Fibroblast of lung (primary cell): ENCODE measurements around the gene EPHA8.

Experiments
- EZH2 ChIP-seq: IDR thresholded peaks from 2 replicates; pipeline ENCODE4 v1.5.1; 2012; ENCODE audit warnings: low read length, control low read depth, mild to moderate bottlenecking; ENCODE audit errors: missing control alignments
- TF ChIP-seq, protein P1 (sequence below), 2 donors: IDR thresholded peaks in 1 of 2; conservative IDR thresholded peaks in 1 of 2; 1 replicate in 1 of 2; 2 replicates in 1 of 2; pipeline ENCODE4 v1.5.1; 2011 to 2012; ENCODE audit warnings: low read length in 2 of 2, control low read depth in 1 of 2, inconsistent platforms in 1 of 2, low read depth in 1 of 2, mild to moderate bottlenecking in 1 of 2

DNA sequence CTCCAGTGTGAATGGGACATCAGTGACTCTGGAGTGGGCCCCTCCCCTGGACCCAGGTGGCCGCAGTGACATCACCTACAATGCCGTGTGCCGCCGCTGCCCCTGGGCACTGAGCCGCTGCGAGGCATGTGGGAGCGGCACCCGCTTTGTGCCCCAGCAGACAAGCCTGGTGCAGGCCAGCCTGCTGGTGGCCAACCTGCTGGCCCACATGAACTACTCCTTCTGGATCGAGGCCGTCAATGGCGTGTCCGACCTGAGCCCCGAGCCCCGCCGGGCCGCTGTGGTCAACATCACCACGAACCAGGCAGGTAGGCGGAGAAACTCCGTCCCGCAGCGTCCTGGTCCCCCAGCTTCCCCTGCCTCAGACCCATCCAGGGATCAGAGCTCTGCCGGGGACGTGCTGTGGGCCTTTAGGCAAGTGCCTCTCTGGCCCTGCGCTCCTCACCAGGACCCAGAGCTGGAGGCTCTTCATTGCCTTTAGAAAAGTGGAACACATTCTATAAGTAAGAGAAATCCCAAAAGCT lies 25.7 kb downstream of the EPHA8 start:
- TF ChIP-seq EZH2 = no peak
- TF ChIP-seq, protein P1, sequence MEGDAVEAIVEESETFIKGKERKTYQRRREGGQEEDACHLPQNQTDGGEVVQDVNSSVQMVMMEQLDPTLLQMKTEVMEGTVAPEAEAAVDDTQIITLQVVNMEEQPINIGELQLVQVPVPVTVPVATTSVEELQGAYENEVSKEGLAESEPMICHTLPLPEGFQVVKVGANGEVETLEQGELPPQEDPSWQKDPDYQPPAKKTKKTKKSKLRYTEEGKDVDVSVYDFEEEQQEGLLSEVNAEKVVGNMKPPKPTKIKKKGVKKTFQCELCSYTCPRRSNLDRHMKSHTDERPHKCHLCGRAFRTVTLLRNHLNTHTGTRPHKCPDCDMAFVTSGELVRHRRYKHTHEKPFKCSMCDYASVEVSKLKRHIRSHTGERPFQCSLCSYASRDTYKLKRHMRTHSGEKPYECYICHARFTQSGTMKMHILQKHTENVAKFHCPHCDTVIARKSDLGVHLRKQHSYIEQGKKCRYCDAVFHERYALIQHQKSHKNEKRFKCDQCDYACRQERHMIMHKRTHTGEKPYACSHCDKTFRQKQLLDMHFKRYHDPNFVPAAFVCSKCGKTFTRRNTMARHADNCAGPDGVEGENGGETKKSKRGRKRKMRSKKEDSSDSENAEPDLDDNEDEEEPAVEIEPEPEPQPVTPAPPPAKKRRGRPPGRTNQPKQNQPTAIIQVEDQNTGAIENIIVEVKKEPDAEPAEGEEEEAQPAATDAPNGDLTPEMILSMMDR (conservative IDR thresholded peaks at IDR 0.05 in 1 of 2, IDR thresholded peaks at IDR 0.05 in 1 of 2; ENCODE audit: low read depth in 1 of 2, low read length in 2 of 2) = no peak
